OCI-LY7 (cell line): ENCODE measurements around the gene SLC1A3. TPM values are rescaled to one million over a fixed set of nuclear protein-coding genes. Genes with fewer than 3 reads are reported as not detected.
A peak's percentile ranks its signal among the peaks of the same experiment; 100 is the strongest.

ENCODE experiments used
- BruUV-seq: library from RNA; stranded (reverse); fragments of 400-500 nt; replicated peaks from 2 replicates; lab custom pipeline; 2021; lab: Mats Ljungman, UMichigan
- CTCF ChIA-PET: fragments of 300-600 bp; sonication (Branson Sonifier 250); formaldehyde crosslinking; loops from one replicate; lab custom pipeline; 2022; ENCODE audit warnings: antibody characterized with exemption; ENCODE audit not compliant: unreplicated experiment; lab: Charles Lee
- POLR2A ChIA-PET: fragments of 300-600 bp; sonication (Branson Sonifier 250); formaldehyde crosslinking; loops from one replicate; lab custom pipeline; 2022; ENCODE audit warnings: antibody characterized with exemption; lab: Charles Lee
- DNase-seq: peaks from one replicate; pipeline ENCODE4 v3.0.0-alpha.2; 2015; ENCODE audit warnings: low spot score
- H2AFZ ChIP-seq: fragments of 200-600 bp; sonication (generic), shearing (Covaris generic); 2 replicates; pipeline ENCODE4 v1.6.1; 2014; ENCODE audit warnings: mild to moderate bottlenecking, antibody characterized with exemption, low read length, moderate library complexity
- H3K27ac ChIP-seq: fragments of 200-600 bp; sonication (generic); 2 replicates; pipeline ENCODE4 v1.5.1; 2014; ENCODE audit warnings: mixed run types, low read depth, mild to moderate bottlenecking, moderate library complexity, low read length, inconsistent platforms; ENCODE audit not compliant: poor library complexity, severe bottlenecking
- H3K36me3 ChIP-seq: fragments of 200-600 bp; sonication (generic); 2 replicates; pipeline ENCODE4 v1.6.1; 2014; ENCODE audit warnings: mild to moderate bottlenecking, antibody characterized with exemption, low read length, moderate library complexity, mixed read lengths; ENCODE audit not compliant: insufficient read depth
- H3K4me1 ChIP-seq: fragments of 200-600 bp; sonication (generic); 2 replicates; pipeline ENCODE4 v1.5.1; 2014; ENCODE audit warnings: mild to moderate bottlenecking, low read length; ENCODE audit not compliant: insufficient read depth, poor library complexity, severe bottlenecking
- H3K4me2 ChIP-seq: fragments of 200-600 bp; sonication (generic); 2 replicates; pipeline ENCODE4 v1.6.1; 2014; ENCODE audit warnings: mild to moderate bottlenecking, low read length
- H3K4me3 ChIP-seq: fragments of 200-600 bp; sonication (generic); 2 replicates; pipeline ENCODE4 v1.5.1; 2014; ENCODE audit warnings: mild to moderate bottlenecking, low read depth, low read length; ENCODE audit not compliant: poor library complexity, severe bottlenecking
- H3K79me2 ChIP-seq: fragments of 200-600 bp; sonication (generic); 2 replicates; pipeline ENCODE4 v1.6.1; 2016; ENCODE audit warnings: low read depth, mild to moderate bottlenecking, low read length, moderate library complexity, mixed read lengths; ENCODE audit not compliant: insufficient read depth
- H3K9me2 ChIP-seq: fragments of 200-600 bp; sonication (generic); 2 replicates; pipeline ENCODE4 v1.6.1; 2016; ENCODE audit warnings: mild to moderate bottlenecking, low read length, mixed read lengths; ENCODE audit not compliant: insufficient read depth
- H3K9me3 ChIP-seq: fragments of 200-600 bp; sonication (generic); 2 replicates; pipeline ENCODE4 v1.6.1; 2014; ENCODE audit warnings: mild to moderate bottlenecking, mixed run types, low read length, mixed read lengths
- H4K20me1 ChIP-seq: fragments of 200-600 bp; sonication (generic); 2 replicates; pipeline ENCODE4 v1.6.1; 2014; ENCODE audit warnings: mild to moderate bottlenecking, antibody characterized with exemption, low read length, moderate library complexity, mixed read lengths; ENCODE audit not compliant: insufficient read depth
- CTCF ChIP-seq: fragments of 200-600 bp; sonication (generic); conservative IDR thresholded peaks from 2 replicates; pipeline ENCODE4 v1.5.1; 2014; ENCODE audit warnings: mild to moderate bottlenecking, antibody characterized with exemption, low read length, moderate library complexity, mixed read lengths
- EZH2phosphoT487 ChIP-seq: fragments of 200-600 bp; sonication (generic); IDR thresholded peaks from 2 replicates; pipeline ENCODE4 v1.6.1; 2018; ENCODE audit warnings: low read depth, borderline replicate concordance, mild to moderate bottlenecking, mixed run types, antibody characterized with exemption, low read length, moderate library complexity, mixed read lengths
- intact Hi-C: fragments of 100-400 bp; cut with micrococcal nuclease; formaldehyde crosslinking; loops from one replicate; pipeline ENCODE4 v1.10.0; 2022; ENCODE audit not compliant: unreplicated experiment
- total RNA-seq, 2 experiments: library from RNA; depleted of rRNA in 1 of 2; stranded (reverse); fragments of >200 nt in 1 of 2; shearing (Covaris generic) in 1 of 2; gene quantifications; 2 replicates each; pipeline ENCODE4 v1.2.3, GENCODE V29; 2014 to 2022

SLC1A3 gene
- total RNA-seq, 2 experiments from 2014 or later, result not detected

- Histone ChIP-seq H2AFZ (peak overlapping the region; percentile 97; the same call in 1 of the 2 replicates), H3K9me2 (no peaks in the 10 kb centered on the region), H3K4me1 (peaks cover 54% of the 10 kb centered on the region), H4K20me1 (no peaks in the 10 kb centered on the region), H3K79me2 (0 out of 2 replicates have a peak, but pooled peaks cover 4% of the 10 kb centered on the region), H3K36me3 (no peaks in the 10 kb centered on the region; the same call in 1 of the 2 replicates), H3K4me2 (peak overlapping the region; percentile 75), H3K9me3 (no peaks in the 10 kb centered on the region; the same call in 1 of the 2 replicates), H3K27ac (peak overlapping the region; percentile 63), H3K4me3 (peak overlapping the region; percentile 65)
- ChIA-PET CTCF (no interaction called here), POLR2A (interaction anchor here (1.0 to 3.7 kb wide), 6 partner anchors 9 to 647 kb away, joined by 3 to 14 read pairs (median 6); partner anchors contain the start of genes NIPBL and NUP155)
- BruUV-seq, result no TSS peak
- peak; percentile 42 for DNase-seq
- intact Hi-C loops, result loop anchor here (1.0 kb wide), 1 partner anchor 152 kb away; the partner anchor contains the start of gene NIPBL
- TF ChIP-seq CTCF (no peak), EZH2phosphoT487 (no peak)
Observed at GRCh38 chr5:36723912-36724311, 117.5 kb downstream of the SLC1A3 start.

- H3K36me3 ChIP-seq, result no peaks in the 10 kb centered on the region; the same call in 1 of the 2 replicates
- peak; percentile 90 for DNase-seq
- 0 out of 2 replicates have a peak, but pooled peaks cover 4% of the 10 kb centered on the region for H3K79me2 ChIP-seq
- no peaks in the 10 kb centered on the region; the same call in 1 of the 2 replicates for H3K9me3 ChIP-seq
- H3K4me3 ChIP-seq, result peak overlapping the region; percentile 65
- H3K4me1 ChIP-seq, result peaks cover 54% of the 10 kb centered on the region
- peak overlapping the region; percentile 75 for H3K4me2 ChIP-seq
- intact Hi-C loops, result loop anchor here (1.0 to 5.0 kb wide), 2 partner anchors 152 to 278 kb away; partner anchors contain the start of gene NIPBL
- peak overlapping the region; percentile 63 for H3K27ac ChIP-seq
- H2AFZ ChIP-seq, result peak overlapping the region; percentile 97
- no peaks in the 10 kb centered on the region for H4K20me1 ChIP-seq
- TF ChIP-seq EZH2phosphoT487, result no peak
- peak; percentile 51 for TF ChIP-seq CTCF
- POLR2A ChIA-PET, result interaction anchor here (0.9 to 3.7 kb wide), 14 partner anchors 9 to 646 kb away, joined by 3 to 14 read pairs (median 4); partner anchors contain the start of genes NIPBL and NUP155
- no peaks in the 10 kb centered on the region for H3K9me2 ChIP-seq
- CTCF ChIA-PET, result no interaction called here
- BruUV-seq, result TSS peak; percentile 78
Observed at GRCh38 chr5:36724467-36725332, 118.3 kb downstream of the SLC1A3 start.
